ENCODE data around the gene NGEF. TPM values are rescaled to one million over a fixed set of nuclear protein-coding genes. Genes with fewer than 3 reads are reported as not detected.

Gene NGEF
- total RNA-seq, 4 donors from 2014 or later, result 4.0 to 16.5 (median 6.2) TPM

- H3K9me3 ChIP-seq, result no peaks in the 10 kb centered on the region
- 78 to 88% methylated on average over 10 to 13 of the region's 19 CpGs for WGBS, 2 donors
- no peaks in the 10 kb centered on the region for H3K36me3 ChIP-seq
- no peaks in the 10 kb centered on the region for H3K4me1 ChIP-seq
- H3K27me3 ChIP-seq, result no peaks in the 10 kb centered on the region
- intact Hi-C loops (cut with DNase I), result no loop called here
- no peak for DNase-seq
- H3K4me3 ChIP-seq, result no peak overlapping the region
- H3K27ac ChIP-seq, result no peak overlapping the region
- TF ChIP-seq CTCF (IDR thresholded peaks at IDR 0.05) (no peak), POLR2A (IDR thresholded peaks at IDR 0.05) (no peak)
Observed at GRCh38 chr2:233002829-233003657, 10.0 kb downstream of the NGEF start.

GRCh38 chr2:233000886-233001750 is 11.9 kb downstream of the NGEF start:
- DNase-seq, result no peak
- TF ChIP-seq POLR2A (IDR thresholded peaks at IDR 0.05) (no peak), CTCF (IDR thresholded peaks at IDR 0.05) (no peak)
- no peaks in the 10 kb centered on the region for H3K27me3 ChIP-seq
- H3K9me3 ChIP-seq, result no peaks in the 10 kb centered on the region
- no peaks in the 10 kb centered on the region for H3K4me1 ChIP-seq
- no peak overlapping the region for H3K27ac ChIP-seq
- H3K36me3 ChIP-seq, result no peaks in the 10 kb centered on the region
- intact Hi-C loops (cut with DNase I), result no loop called here
- 91 to 94% methylated on average over 15 to 17 of the region's 20 CpGs for WGBS, 2 donors
- no peak overlapping the region for H3K4me3 ChIP-seq

GRCh38 chr2:232999354-232999753 is 13.7 kb downstream of the NGEF start:
- no peak overlapping the region for H3K27ac ChIP-seq
- intact Hi-C loops (cut with DNase I), result no loop called here
- no peaks in the 10 kb centered on the region for H3K4me1 ChIP-seq
- no peaks in the 10 kb centered on the region for H3K9me3 ChIP-seq
- WGBS, 2 donors, result 74 to 83% methylated on average over 4 to 7 of the region's 7 CpGs
- TF ChIP-seq POLR2A (IDR thresholded peaks at IDR 0.05), result no peak
- TF ChIP-seq CTCF (IDR thresholded peaks at IDR 0.05), result no peak
- no peaks in the 10 kb centered on the region for H3K36me3 ChIP-seq
- no peak for DNase-seq
- no peak overlapping the region for H3K4me3 ChIP-seq
- no peaks in the 10 kb centered on the region for H3K27me3 ChIP-seq

- no peaks in the 10 kb centered on the region for H3K9me3 ChIP-seq
- no peaks in the 10 kb centered on the region for H3K4me1 ChIP-seq
- no peak overlapping the region for H3K27ac ChIP-seq
- H3K36me3 ChIP-seq, result no peaks in the 10 kb centered on the region
- intact Hi-C loops (cut with DNase I), result no loop called here
- TF ChIP-seq CTCF (IDR thresholded peaks at IDR 0.05), result no peak
- no peak for TF ChIP-seq POLR2A (IDR thresholded peaks at IDR 0.05)
- H3K27me3 ChIP-seq, result no peaks in the 10 kb centered on the region
- DNase-seq, result no peak
- WGBS, 2 donors, result 78 to 80% methylated on average over 1 to 5 of the region's 5 CpGs
- H3K4me3 ChIP-seq, result no peak overlapping the region
Observed at GRCh38 chr2:232998666-232998985, 14.4 kb downstream of the NGEF start.
